Heart left ventricle (tissue), 13 donors: ENCODE measurements around the gene ZNF524.

ENCODE experiments used
- CTCF ChIP-seq, 12 donors: fragments of 200-600 bp; sonication (generic) in 4 of 12; IDR thresholded peaks; one replicate each; pipeline versions ENCODE4 v1.5.0 to v1.8.0; 2018 to 2022; ENCODE audit warnings: antibody characterized with exemption in 12 of 12, mild to moderate bottlenecking in 5 of 12
- POLR2A ChIP-seq, 2 donors: fragments of 450-650 bp; IDR thresholded peaks; one replicate each; pipeline ENCODE4 v1.6.1; 2017; ENCODE audit warnings: antibody characterized with exemption in 2 of 2, mild to moderate bottlenecking in 2 of 2, moderate library complexity in 2 of 2
- donor health status: ischemic (EF 13 %, LVEDD 7.1; RV severe dilation, severe dysfunction).
- donor health status: DM: no; HTN: yes; CAD: no.
- donor health status: DM: no; HTN: no; CAD: no.
- donor health status: ischemic (EF 25% LVEDD 6.9; RV normal size, moderate dysfunction).
- donor health status: ischemic (EF 25% LVEDD 5.7; RV mildly dilated, moderate dysfunction).
- donor health status: ischemic (EF 35%, LVEDD 5.7; RV mildly dilated, moderate dysfunction).
- donor health status: nonischemic (EF 11% LVEDD 7.7; RV severe dilation, severe dysfunction).
- donor health status: DM: yes; HTN: yes; CAD: no.
- donor health status: PGD.
- donor health status: ischemic (EF 29% LVEDD 5.4; RV normal size, mild dysfunction).
- donor health status: nonischemic (EF 23%, LVEDD 6.1; RV moderate dilation, normal function).

GRCh38 chr19:55578031-55578760, 21.9 kb upstream of the ZNF524 start:
- TF ChIP-seq POLR2A (IDR thresholded peaks at IDR 0.05) = no peak
- no peak for TF ChIP-seq CTCF (IDR thresholded peaks at IDR 0.05)
